BLaER1 (cell line): ENCODE measurements around the gene FLNB.

Experiments
- H3K27ac ChIP-seq: shearing (Covaris generic); formaldehyde crosslinking; 2 replicates; pipeline ENCODE4 v1.8.1; 2022
- H3K27me3 ChIP-seq: shearing (Covaris generic); formaldehyde crosslinking; 2 replicates; pipeline ENCODE4 v1.8.1; 2022
- H3K36me3 ChIP-seq: shearing (Covaris generic); formaldehyde crosslinking; 2 replicates; pipeline ENCODE4 v1.8.1; 2022
- H3K4me1 ChIP-seq: shearing (Covaris generic); formaldehyde crosslinking; 2 replicates; pipeline ENCODE4 v1.8.1; 2022
- H3K4me2 ChIP-seq: shearing (Covaris generic); formaldehyde crosslinking; 2 replicates; pipeline ENCODE4 v1.8.1; 2022
- H3K4me3 ChIP-seq: shearing (Covaris generic); formaldehyde crosslinking; 2 replicates; pipeline ENCODE4 v1.8.1; 2022
- H3K9ac ChIP-seq: shearing (Covaris generic); formaldehyde crosslinking; 2 replicates; pipeline ENCODE4 v1.8.1; 2022
- H3K9me3 ChIP-seq: shearing (Covaris generic); formaldehyde crosslinking; 2 replicates; pipeline ENCODE4 v1.8.1; 2022
- H4K20me1 ChIP-seq: shearing (Covaris generic); formaldehyde crosslinking; 2 replicates; pipeline ENCODE4 v1.8.1; 2022
- Cebpa-rat ChIP-seq: shearing (Covaris generic); IDR thresholded peaks from 2 replicates; pipeline ENCODE4 v1.8.1; 2022

Gene FLNB

DNA sequence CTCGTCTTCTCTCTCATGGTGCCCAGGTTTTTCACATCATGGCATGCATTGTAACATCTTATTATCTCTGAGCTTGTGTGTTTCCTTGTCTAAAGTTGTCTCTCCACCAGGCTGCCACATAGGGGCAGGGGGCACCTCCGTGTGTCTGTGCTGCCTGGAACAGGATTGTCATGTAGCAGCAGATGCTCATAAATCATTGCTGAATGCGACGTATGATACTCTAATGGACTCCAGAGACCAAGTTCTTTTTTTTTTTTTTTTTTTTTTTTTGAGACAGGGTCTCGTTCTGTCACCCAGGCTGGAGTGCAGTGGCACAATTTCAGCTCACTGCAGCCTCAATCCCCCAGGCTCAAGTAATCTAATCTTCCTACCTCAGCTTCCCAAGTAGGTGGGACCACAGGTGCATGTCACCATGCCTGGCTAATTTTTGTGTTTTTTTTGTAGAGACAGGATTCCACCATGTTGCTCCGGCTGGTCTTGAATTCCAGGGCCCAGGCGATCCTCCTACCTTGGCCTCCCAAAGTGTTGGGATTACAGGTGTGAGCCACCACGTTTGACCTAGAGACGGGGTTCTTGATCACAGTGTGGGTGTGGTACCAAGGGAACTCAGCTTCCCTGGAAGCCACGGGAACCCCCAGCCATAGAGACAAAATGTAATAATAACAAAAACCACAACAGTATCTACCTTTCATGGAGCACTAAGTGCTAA, 207.2 kb downstream of the FLNB start:
- Histone ChIP-seq H4K20me1 (no peaks in the 10 kb centered on the region), H3K27me3 (no peaks in the 10 kb centered on the region), H3K36me3 (no peaks in the 10 kb centered on the region), H3K4me3 (no peak overlapping the region), H3K4me1 (peaks cover 31% of the 10 kb centered on the region), H3K4me2 (peak overlapping the region; percentile 47), H3K9ac (no peak overlapping the region), H3K27ac (no peak overlapping the region), H3K9me3 (peaks cover 4% of the 10 kb centered on the region; the same call in 1 of the 2 replicates)
- no peak for TF ChIP-seq Cebpa-rat

DNA sequence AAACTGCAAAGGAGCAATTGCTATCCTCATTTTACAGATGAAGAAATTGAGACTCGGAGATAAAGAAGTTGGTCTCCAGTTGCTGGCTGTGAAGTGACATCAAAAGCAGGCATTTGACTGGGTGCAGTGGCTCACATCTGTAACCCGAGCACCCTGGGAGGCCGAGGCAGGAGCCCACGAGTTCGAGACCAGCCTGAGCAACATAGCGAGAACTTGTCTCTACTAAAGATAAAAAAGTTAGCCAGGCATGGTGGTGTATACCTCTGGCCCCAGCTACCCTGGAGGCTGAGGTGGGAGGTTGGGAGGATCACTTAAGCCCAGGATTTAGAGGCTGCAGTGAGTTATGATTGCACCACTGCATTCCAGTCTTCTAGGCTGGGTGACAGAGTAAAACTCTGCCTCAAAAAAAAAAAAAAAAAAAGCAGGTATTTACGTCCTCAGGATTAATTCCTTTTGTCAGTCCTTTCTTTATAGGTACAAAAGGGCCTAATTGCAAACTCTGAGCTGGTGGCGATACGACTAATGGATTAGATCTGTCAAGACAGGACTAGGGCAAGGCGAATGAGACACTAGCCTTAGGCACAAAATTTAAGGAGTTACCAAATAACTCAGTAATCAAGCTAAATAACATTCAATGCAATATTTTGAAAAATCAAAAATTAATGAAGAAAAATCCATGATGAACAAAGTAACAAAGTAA, 208.4 kb downstream of the FLNB start:
- peaks cover 31% of the 10 kb centered on the region for H3K4me1 ChIP-seq
- no peak overlapping the region for H3K9ac ChIP-seq
- H3K27ac ChIP-seq, result no peak overlapping the region
- peaks cover 4% of the 10 kb centered on the region; the same call in 1 of the 2 replicates for H3K9me3 ChIP-seq
- no peak overlapping the region for H3K4me2 ChIP-seq
- H3K27me3 ChIP-seq, result no peaks in the 10 kb centered on the region
- no peaks in the 10 kb centered on the region for H4K20me1 ChIP-seq
- TF ChIP-seq Cebpa-rat, result no peak
- no peaks in the 10 kb centered on the region for H3K36me3 ChIP-seq
- no peak overlapping the region for H3K4me3 ChIP-seq

DNA sequence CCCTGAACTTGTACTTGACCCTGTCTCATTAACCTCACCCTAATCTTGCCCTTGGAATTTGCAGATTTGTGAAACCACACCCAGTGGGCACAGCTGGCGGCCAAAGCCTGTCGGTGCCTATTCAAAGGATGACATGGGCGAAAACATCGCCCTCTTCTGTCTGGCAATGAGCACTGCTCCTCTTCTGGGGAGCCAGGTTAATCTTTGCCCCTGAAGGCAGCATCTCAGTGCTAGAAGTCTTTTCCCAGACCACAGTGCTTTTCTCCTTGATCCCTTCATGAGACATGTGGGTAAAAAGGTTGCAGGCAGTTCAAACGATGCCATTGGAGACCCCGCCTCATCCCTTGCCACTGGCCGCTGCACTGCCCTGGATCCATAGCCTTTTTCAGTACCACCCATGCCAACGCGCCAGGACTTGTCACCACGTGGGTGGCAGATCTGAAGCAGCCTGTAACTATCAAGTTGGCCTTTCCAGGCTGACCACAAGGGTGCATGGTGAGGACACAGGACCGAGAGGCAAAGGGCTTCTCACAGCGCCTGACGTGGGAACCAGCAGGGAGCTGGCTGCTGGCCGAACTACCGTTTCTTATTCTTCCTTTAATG, 209.1 kb downstream of the FLNB start:
- Histone ChIP-seq H3K27ac (no peak overlapping the region), H3K9me3 (peaks cover 4% of the 10 kb centered on the region; the same call in 1 of the 2 replicates), H3K27me3 (no peaks in the 10 kb centered on the region), H3K36me3 (no peaks in the 10 kb centered on the region), H3K9ac (no peak overlapping the region), H3K4me3 (no peak overlapping the region), H3K4me2 (peak overlapping the region; percentile 47), H4K20me1 (no peaks in the 10 kb centered on the region), H3K4me1 (peaks cover 31% of the 10 kb centered on the region)
- no peak for TF ChIP-seq Cebpa-rat

DNA sequence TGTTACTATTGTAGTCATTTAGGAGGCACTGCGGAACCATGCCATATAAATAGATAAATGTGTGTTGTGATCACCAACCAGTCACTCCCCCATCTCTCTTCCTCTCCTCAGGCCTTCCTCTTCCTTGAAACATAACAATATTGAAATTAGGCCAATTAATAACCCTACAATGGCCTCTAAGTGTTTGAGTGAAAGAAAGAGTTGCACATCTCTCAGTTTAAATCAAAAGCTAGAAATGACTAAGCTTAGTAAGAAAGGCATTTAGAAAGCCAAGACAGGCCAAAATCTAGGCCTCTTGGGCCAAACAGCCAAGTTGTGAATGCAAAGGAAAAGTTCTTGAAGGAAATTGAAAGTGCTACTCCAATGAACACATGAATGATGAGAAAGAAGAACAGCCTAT, 210.7 kb downstream of the FLNB start:
- Histone ChIP-seq H3K27me3 (no peaks in the 10 kb centered on the region), H3K36me3 (no peaks in the 10 kb centered on the region), H3K4me2 (no peak overlapping the region), H4K20me1 (no peaks in the 10 kb centered on the region), H3K9ac (no peak overlapping the region), H3K4me3 (no peak overlapping the region), H3K9me3 (peaks cover 4% of the 10 kb centered on the region; the same call in 1 of the 2 replicates), H3K4me1 (peaks cover 30% of the 10 kb centered on the region), H3K27ac (no peak overlapping the region)
- TF ChIP-seq Cebpa-rat, result no peak
